Stromal cell of bone marrow (primary cell): Measurements from ENCODE around the gene CACNB1.

Source experiments
- DNase-seq: peaks from one replicate; pipeline ENCODE4 v3.0.0-alpha.2; 2012; ENCODE audit warnings: low read depth

Gene CACNB1

GRCh38 chr17:39123627-39124026 is 73.8 kb downstream of the CACNB1 start:
- DNase-seq = no peak
